SK-N-SH (cell line): ENCODE results near the gene TUBB6. TPM values are rescaled to one million over a fixed set of nuclear protein-coding genes. Genes with fewer than 3 reads are reported as not detected.

ENCODE experiments used
- CTCF ChIA-PET: fragments of 300-600, 350-600 bp; formaldehyde crosslinking; extraction: SDS; loops from one replicate; lab custom pipeline; 2021; lab: Yijun Ruan, JAX
- POLR2A ChIA-PET: fragments of 350-600 bp; sonication (Branson Sonifier 250); formaldehyde crosslinking; extraction: SDS; loops from one replicate; lab custom pipeline; 2020; ENCODE audit warnings: antibody characterized with exemption, inconsistent platforms; lab: Yijun Ruan, JAX
- DNase-seq: peaks from one replicate; pipeline ENCODE4 v3.0.0; 2012
- H2AFZ ChIP-seq: fragments of 200-600 bp; sonication (generic); 2 replicates; pipeline ENCODE4 v1.8.1; 2016; ENCODE audit warnings: antibody characterized with exemption, mild to moderate bottlenecking, low read depth
- H3F3A ChIP-seq: fragments of 200-600 bp; sonication (generic); replicated peaks from 2 replicates; pipeline ENCODE3; 2016; ENCODE audit warnings: antibody characterized with exemption, mild to moderate bottlenecking; ENCODE audit not compliant: insufficient read depth
- H3K27ac ChIP-seq, 2 experiments: fragments of 200-500 bp in 1 of 2; fragments of 200-600 bp in 1 of 2; sonication (Bioruptor generic) in 1 of 2; sonication (generic), shearing (Covaris generic) in 1 of 2; 2 replicates each; pipeline versions ENCODE4 v1.5.1 to v1.6.1; 2014 to 2016; ENCODE audit warnings: low read depth in 2 of 2, inconsistent platforms in 1 of 2, low read length in 1 of 2, mild to moderate bottlenecking in 1 of 2, mixed read lengths in 1 of 2
- H3K27me3 ChIP-seq: fragments of 200-600 bp; sonication (generic), shearing (Covaris generic); 2 replicates; pipeline ENCODE4 v1.6.1; 2016; ENCODE audit warnings: mixed run types; ENCODE audit not compliant: insufficient read depth
- H3K36me3 ChIP-seq, 2 experiments: fragments of 200-500 bp in 1 of 2; fragments of 200-600 bp in 1 of 2; sonication (Bioruptor generic) in 1 of 2; sonication (generic) in 1 of 2; replicated peaks in 1 of 2; 2 replicates each; pipeline versions ENCODE3 to v1.5.1; 2014 to 2016; ENCODE audit warnings: low read length in 1 of 2, mild to moderate bottlenecking in 1 of 2; ENCODE audit not compliant: insufficient read depth in 2 of 2, control insufficient read depth in 1 of 2
- H3K4me1 ChIP-seq, 2 experiments: fragments of 200-500 bp in 1 of 2; fragments of 200-600 bp in 1 of 2; sonication (Bioruptor generic) in 1 of 2; sonication (generic), shearing (Covaris generic) in 1 of 2; 2 replicates each; pipeline versions ENCODE4 v1.5.1 to v1.6.1; 2014 to 2016; ENCODE audit warnings: low read depth in 1 of 2, low read length in 1 of 2, mixed run types in 1 of 2; ENCODE audit not compliant: insufficient read depth in 2 of 2, control insufficient read depth in 1 of 2
- H3K4me2 ChIP-seq: fragments of 200-600 bp; sonication (generic), shearing (Covaris generic); 2 replicates; pipeline ENCODE4 v1.6.1; 2017; ENCODE audit warnings: mixed run types
- H3K4me3 ChIP-seq, 2 experiments: fragments of 200-500 bp in 1 of 2; fragments of 200-600 bp in 1 of 2; sonication (Bioruptor generic) in 1 of 2; sonication (generic), shearing (Covaris generic) in 1 of 2; 2 replicates each; pipeline versions ENCODE4 v1.5.1 to v1.8.1; 2014 to 2016; ENCODE audit warnings: low read depth in 2 of 2, inconsistent platforms in 1 of 2, low read length in 1 of 2, mild to moderate bottlenecking in 1 of 2, mixed read lengths in 1 of 2, moderate library complexity in 1 of 2
- H3K79me2 ChIP-seq: fragments of 200-600 bp; sonication (generic); 2 replicates; pipeline ENCODE4 v1.8.1; 2017; ENCODE audit warnings: mild to moderate bottlenecking; ENCODE audit not compliant: insufficient read depth
- H3K9ac ChIP-seq: fragments of 200-600 bp; sonication (generic); 2 replicates; pipeline ENCODE4 v1.6.1; 2017; ENCODE audit warnings: mixed run types
- H3K9me2 ChIP-seq: fragments of 200-600 bp; sonication (generic); 2 replicates; pipeline ENCODE4 v1.6.1; 2017; ENCODE audit warnings: mixed run types
- H3K9me3 ChIP-seq: fragments of 200-600 bp; sonication (generic); 2 replicates; pipeline ENCODE4 v1.6.1; 2017; ENCODE audit warnings: mixed run types, mild to moderate bottlenecking, moderate library complexity
- H4K20me1 ChIP-seq: fragments of 200-600 bp; sonication (generic); 2 replicates; pipeline ENCODE4 v1.6.1; 2017; ENCODE audit warnings: mild to moderate bottlenecking, mixed run types; ENCODE audit not compliant: insufficient read depth
- CHD2 ChIP-seq: fragments of 150-350 bp; IDR thresholded peaks from 2 replicates; pipeline ENCODE4 v1.6.1; 2018; ENCODE audit warnings: low read length; ENCODE audit not compliant: partially characterized antibody
- ELF1 ChIP-seq: IDR thresholded peaks from 2 replicates; pipeline ENCODE4 v1.4.0; 2012
- EZH2phosphoT487 ChIP-seq: fragments of 200-600 bp; sonication (generic); IDR thresholded peaks from 2 replicates; pipeline ENCODE4 v1.6.1; 2017; ENCODE audit warnings: low read depth, mixed run types, mild to moderate bottlenecking, antibody characterized with exemption, moderate library complexity, borderline replicate concordance
- GABPA ChIP-seq: IDR thresholded peaks from 2 replicates; pipeline ENCODE4 v1.4.0; 2012; ENCODE audit warnings: low read depth, mild to moderate bottlenecking
- GATA2 ChIP-seq: sonication (generic); formaldehyde crosslinking; IDR thresholded peaks from 2 replicates; pipeline ENCODE4 v1.5.0; 2020; ENCODE audit warnings: mild to moderate bottlenecking, missing genetic modification reagents
- IRF3 ChIP-seq: fragments of 150-350 bp; IDR thresholded peaks from 2 replicates; pipeline ENCODE4 v1.6.1; 2016; ENCODE audit warnings: mild to moderate bottlenecking, low read depth, low read length
- JUND ChIP-seq: IDR thresholded peaks from 2 replicates; pipeline ENCODE4 v1.4.0; 2012
- MAX ChIP-seq: IDR thresholded peaks from 2 replicates; pipeline ENCODE4 v1.4.0; 2012; ENCODE audit warnings: low read depth
- MXI1 ChIP-seq: IDR thresholded peaks from 2 replicates; pipeline ENCODE4 v1.6.1; 2012; ENCODE audit warnings: mild to moderate bottlenecking, low read depth, low read length, improper control_type of control experiment
- POLR2AphosphoS5 ChIP-seq: IDR thresholded peaks from 2 replicates; pipeline ENCODE4 v1.6.1; 2012; ENCODE audit warnings: low read depth, low read length
- RAD21 ChIP-seq: IDR thresholded peaks from 2 replicates; pipeline ENCODE4 v1.6.1; 2012; ENCODE audit warnings: mild to moderate bottlenecking, low read length
- REST ChIP-seq: IDR thresholded peaks from 2 replicates; pipeline ENCODE4 v1.6.1; 2012; ENCODE audit warnings: mild to moderate bottlenecking, low read depth, low read length, moderate library complexity
- SIN3A ChIP-seq: IDR thresholded peaks from 2 replicates; pipeline ENCODE4 v1.6.1; 2012; ENCODE audit warnings: low read depth, mild to moderate bottlenecking, low read length, moderate library complexity, borderline replicate concordance
- TAF1 ChIP-seq: IDR thresholded peaks from 2 replicates; pipeline ENCODE4 v1.6.1; 2012; ENCODE audit warnings: low read depth, mild to moderate bottlenecking, low read length, moderate library complexity, borderline replicate concordance
- TEAD4 ChIP-seq: IDR thresholded peaks from 2 replicates; pipeline ENCODE4 v1.4.0; 2012; ENCODE audit warnings: mild to moderate bottlenecking, borderline replicate concordance; ENCODE audit not compliant: insufficient read depth
- ZBTB33 ChIP-seq: IDR thresholded peaks from 2 replicates; pipeline ENCODE4 v1.4.0; 2012; ENCODE audit warnings: low read depth, borderline replicate concordance
- WGBS: methylation state at CpG from one replicate; pipeline ENCODE4 v1.1.6; 2017; ENCODE audit warnings: low lambda C conversion rate; 5-methylcytosine and 5-hydroxymethylcytosine counted together
- polyA plus RNA-seq, 3 experiments: library from polyadenylated mRNA; depleted of rRNA; stranded (reverse); fragments of >200 nt; gene quantifications; 2 replicates each; pipeline ENCODE4 v1.2.3, GENCODE V29; 2012

The TUBB6 gene
- polyA plus RNA-seq, 1 of the 3 experiments (the other 2 are of a cell fraction), result 387 TPM

GRCh38 chr18:12325726-12326245, 17.7 kb downstream of the TUBB6 start:
- Histone ChIP-seq H3K4me1 (peaks cover 0 to 17% of the 10 kb centered on the region in 2 experiments; a peak in 1 of 4 replicates), H3K27me3 (no peaks in the 10 kb centered on the region), H3F3A (peaks cover 61% of the 10 kb centered on the region), H3K4me3 (no peak overlapping the region), H3K4me2 (no peak overlapping the region), H4K20me1 (peaks cover 61% of the 10 kb centered on the region), H2AFZ (no peak overlapping the region), H3K9ac (no peak overlapping the region), H3K9me2 (no peaks in the 10 kb centered on the region), H3K79me2 (peaks cover 55% of the 10 kb centered on the region), H3K27ac (no peak overlapping the region), H3K9me3 (no peaks in the 10 kb centered on the region), H3K36me3 (peaks cover 56 to 67% of the 10 kb centered on the region in 2 experiments)
- DNase-seq, result no peak
- ChIA-PET CTCF (no interaction called here), POLR2A (no interaction called here)
- TF ChIP-seq JUND (no peak), TAF1 (no peak), POLR2AphosphoS5 (no peak), MXI1 (no peak), GATA2 (no peak), ELF1 (no peak), IRF3 (no peak), CHD2 (no peak), EZH2phosphoT487 (no peak), ZBTB33 (no peak)
- WGBS, result 97% methylated on average over 29 of the region's 29 CpGs

GRCh38 chr18:12326711-12327460, 18.8 kb downstream of the TUBB6 start:
- Histone ChIP-seq H3K9ac (no peak overlapping the region), H3K4me3 (no peak overlapping the region), H3F3A (peaks cover 61% of the 10 kb centered on the region), H2AFZ (no peak overlapping the region), H3K27ac (0 out of 4 replicates have a peak overlapping the region, but pooled peaks of 1 of the 2 experiments have one; percentile 13), H3K79me2 (peaks cover 44% of the 10 kb centered on the region), H3K9me2 (no peaks in the 10 kb centered on the region), H3K27me3 (no peaks in the 10 kb centered on the region), H3K9me3 (no peaks in the 10 kb centered on the region), H3K4me2 (no peak overlapping the region), H4K20me1 (peaks cover 54% of the 10 kb centered on the region), H3K36me3 (peaks cover 53 to 56% of the 10 kb centered on the region in 2 experiments), H3K4me1 (peaks cover 0 to 17% of the 10 kb centered on the region in 2 experiments; a peak in 1 of 4 replicates)
- CTCF ChIA-PET, result interaction anchor here (1.2 to 3.0 kb wide), 11 partner anchors 8 to 65 kb away, joined by 3 to 30 read pairs (median 11); partner anchors contain the start of gene AFG3L2
- POLR2A ChIA-PET, result no interaction called here
- 93% methylated on average over 12 of the region's 12 CpGs for WGBS
- DNase-seq, result no peak
- TF ChIP-seq MAX (no peak), SIN3A (no peak), GABPA (no peak), RAD21 (no peak), CHD2 (no peak), ELF1 (no peak), ZBTB33 (no peak), TEAD4 (no peak), REST (no peak)
